ENCODE data around the gene DIPK1B.

Gene DIPK1B

DNA sequence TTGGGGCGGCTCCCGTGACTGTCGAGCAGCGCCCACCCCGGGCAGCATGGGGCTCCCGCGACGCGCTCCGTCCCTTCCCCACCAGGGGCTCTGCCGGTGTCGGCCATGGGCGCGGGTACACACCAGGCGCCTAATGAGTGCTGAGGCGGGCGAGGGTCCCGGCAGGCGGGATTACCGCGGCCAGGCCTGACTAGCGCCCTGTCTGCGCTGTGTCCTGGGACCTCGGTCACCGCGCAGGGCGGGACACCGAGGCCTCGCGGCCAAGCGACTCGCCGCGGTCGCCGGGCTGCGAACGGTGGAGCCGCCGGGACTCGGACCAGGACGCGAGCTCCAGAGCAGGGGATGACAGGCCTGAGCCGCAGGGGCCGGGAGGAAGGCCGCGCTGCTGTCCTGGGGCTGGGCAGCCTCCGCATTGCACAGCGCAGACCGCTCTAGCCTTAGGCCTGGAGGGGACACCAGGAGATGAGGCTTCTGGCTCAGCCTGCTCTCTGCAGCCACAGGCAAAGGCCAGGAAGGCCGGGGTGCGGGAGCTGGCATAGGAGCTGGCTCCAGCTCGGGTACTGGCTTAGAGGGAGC is 16.3 kb downstream of the DIPK1B start:
- DNase-seq (ENCODE audit: low read depth), result no peak
- TF ChIP-seq, protein P1, sequence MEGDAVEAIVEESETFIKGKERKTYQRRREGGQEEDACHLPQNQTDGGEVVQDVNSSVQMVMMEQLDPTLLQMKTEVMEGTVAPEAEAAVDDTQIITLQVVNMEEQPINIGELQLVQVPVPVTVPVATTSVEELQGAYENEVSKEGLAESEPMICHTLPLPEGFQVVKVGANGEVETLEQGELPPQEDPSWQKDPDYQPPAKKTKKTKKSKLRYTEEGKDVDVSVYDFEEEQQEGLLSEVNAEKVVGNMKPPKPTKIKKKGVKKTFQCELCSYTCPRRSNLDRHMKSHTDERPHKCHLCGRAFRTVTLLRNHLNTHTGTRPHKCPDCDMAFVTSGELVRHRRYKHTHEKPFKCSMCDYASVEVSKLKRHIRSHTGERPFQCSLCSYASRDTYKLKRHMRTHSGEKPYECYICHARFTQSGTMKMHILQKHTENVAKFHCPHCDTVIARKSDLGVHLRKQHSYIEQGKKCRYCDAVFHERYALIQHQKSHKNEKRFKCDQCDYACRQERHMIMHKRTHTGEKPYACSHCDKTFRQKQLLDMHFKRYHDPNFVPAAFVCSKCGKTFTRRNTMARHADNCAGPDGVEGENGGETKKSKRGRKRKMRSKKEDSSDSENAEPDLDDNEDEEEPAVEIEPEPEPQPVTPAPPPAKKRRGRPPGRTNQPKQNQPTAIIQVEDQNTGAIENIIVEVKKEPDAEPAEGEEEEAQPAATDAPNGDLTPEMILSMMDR (conservative IDR thresholded peaks at IDR 0.05; ENCODE audit: low read depth, low read length), result no peak
- H3K4me3 ChIP-seq (ENCODE audit: low read length), result peak overlapping the region; percentile 59

DNA sequence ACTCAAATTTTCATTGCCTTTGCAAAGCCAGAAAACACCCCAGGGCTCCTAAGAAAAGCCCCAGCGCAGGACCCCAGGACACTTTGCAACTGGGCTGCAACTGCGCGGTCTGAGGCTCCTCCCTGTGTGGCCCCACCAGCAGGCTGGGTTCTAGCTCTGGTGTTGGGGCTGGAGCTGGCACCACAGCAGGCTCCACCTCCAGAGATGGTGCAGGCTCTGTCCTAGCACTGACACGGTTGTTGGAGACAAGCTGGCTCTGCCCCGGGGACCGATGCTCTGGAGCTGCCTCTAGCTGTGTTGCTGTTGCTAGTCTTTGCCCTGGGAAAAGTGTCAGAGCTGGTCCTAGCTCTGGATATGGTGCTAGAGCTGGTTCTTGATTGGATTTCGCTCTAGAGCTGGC is 16.8 kb downstream of the DIPK1B start:
- peak overlapping the region; percentile 59 for H3K4me3 ChIP-seq (ENCODE audit: low read length)
- no peak for DNase-seq (ENCODE audit: low read depth)
- TF ChIP-seq, protein P1 (conservative IDR thresholded peaks at IDR 0.05; ENCODE audit: low read depth, low read length), result no peak

DNA sequence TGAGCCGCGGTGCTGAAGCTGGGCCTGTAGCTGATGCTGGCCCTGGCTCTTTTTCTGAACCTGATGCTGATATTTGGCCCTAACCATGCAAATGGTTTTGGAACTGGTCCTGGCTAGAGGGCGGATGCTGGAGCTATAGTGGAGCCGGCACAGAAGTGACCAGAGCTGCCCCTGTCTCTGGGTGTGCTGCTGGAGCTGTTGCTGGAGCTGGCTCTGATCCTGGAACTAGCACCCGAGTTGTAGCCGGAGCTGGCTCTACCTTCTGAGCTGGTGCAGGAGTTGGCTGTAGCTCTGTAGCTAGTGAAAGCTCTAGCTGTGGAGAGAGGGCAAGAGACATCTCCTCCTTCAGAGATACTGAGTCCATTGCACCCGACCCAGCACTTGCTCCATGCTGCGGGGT is 17.6 kb downstream of the DIPK1B start:
- TF ChIP-seq, protein P1 (conservative IDR thresholded peaks at IDR 0.05; ENCODE audit: low read depth, low read length), result no peak
- no peak overlapping the region for H3K4me3 ChIP-seq (ENCODE audit: low read length)
- no peak for DNase-seq (ENCODE audit: low read depth)

DNA sequence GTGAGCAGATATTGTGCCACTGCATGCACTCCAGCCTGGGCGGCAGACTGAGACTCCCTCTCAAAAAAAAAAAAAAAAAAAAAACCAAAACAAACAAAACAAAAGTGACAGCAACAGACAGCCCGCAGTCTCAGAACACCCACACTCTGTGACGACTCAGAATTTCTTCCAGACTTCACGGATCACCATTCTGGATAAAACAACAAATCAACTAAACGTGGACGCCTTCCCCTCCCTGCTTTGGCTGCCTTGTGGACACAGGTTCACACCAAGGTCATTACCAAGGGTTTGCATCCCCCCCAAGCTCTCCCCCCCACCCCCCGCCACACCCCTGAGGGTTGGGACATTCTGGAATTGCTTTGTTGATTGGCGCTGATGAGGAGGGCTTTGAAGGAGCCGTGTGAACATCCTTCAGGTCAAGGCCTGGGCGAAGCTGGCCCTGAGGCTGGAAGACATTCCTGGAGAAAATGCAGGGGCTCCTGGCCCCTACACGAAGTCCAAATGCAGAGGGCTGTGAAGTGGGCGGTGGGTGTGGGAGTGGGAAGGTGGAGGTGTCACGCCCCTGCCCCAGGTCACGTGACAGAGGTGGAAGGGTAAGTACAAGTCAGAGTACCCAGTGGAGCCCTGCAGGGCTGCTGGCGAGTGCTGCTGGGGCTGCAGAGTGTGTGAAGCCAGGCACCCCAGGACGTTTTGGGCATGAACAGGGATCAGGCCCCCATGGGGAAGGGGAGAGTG is 20.2 kb downstream of the DIPK1B start:
- DNase-seq (ENCODE audit: low read depth), result no peak
- TF ChIP-seq, protein P1 (conservative IDR thresholded peaks at IDR 0.05; ENCODE audit: low read depth, low read length), result no peak
- H3K4me3 ChIP-seq (ENCODE audit: low read length), result no peak overlapping the region

DNA sequence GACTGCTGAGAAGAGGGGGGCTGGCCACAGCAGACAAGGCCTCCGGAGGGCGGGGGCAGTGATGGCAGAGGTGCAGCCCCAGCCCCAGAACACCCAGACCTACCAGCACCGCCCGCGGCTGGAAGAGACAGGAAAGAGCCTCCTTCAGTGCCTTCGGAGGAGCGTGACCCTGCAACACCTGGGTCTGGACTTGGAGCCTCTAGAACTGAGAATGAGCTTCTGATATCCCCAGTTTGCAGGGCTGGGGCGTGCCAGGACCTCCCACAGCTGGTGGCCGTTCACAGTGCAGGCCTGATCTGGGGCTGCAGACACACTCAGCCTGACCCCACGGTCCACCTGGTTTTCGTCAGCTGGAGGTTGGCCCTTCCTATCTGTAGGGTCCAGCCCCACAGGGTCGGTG is 21.2 kb downstream of the DIPK1B start:
- TF ChIP-seq, protein P1 (conservative IDR thresholded peaks at IDR 0.05; ENCODE audit: low read depth, low read length), result no peak
- DNase-seq (ENCODE audit: low read depth), result no peak
- no peak overlapping the region for H3K4me3 ChIP-seq (ENCODE audit: low read length)

DNA sequence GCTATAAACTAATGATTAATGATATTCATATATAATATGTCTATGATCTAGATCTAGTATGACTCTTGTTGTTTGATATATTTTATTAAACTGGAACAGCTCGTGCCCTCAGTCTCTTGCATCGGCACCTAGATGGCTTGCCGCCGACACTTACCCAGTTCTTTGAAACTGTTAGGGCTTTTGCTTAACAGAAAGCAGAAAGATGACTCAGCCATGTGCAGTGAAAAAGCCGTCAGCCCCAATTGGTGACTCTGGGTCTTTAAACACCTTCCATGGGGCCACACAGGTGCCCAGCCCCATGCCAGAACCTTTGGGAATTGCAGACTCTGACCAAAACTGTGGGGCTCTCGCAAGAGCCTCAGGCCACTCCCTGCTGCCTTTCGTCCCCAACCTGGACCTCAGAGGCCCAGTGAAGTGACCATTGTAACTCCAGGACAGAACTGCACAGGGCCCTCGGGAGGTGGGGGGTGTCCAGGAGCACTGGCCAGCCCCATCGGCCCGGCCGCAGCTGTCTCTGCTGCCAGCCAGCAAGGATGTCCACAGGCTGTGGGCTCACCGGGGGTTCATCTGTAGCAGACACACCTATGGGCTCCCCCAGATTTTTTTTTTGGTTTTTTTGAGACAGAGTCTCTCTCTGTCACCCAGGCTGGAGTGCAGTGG is 22.6 kb downstream of the DIPK1B start:
- no peak for DNase-seq (ENCODE audit: low read depth)
- no peak overlapping the region for H3K4me3 ChIP-seq (ENCODE audit: low read length)
- TF ChIP-seq, protein P1 (conservative IDR thresholded peaks at IDR 0.05; ENCODE audit: low read depth, low read length), result no peak
